Measurements from ENCODE around the gene ZNF138.

Gene ZNF138

GRCh38 chr7:64869912-64870562, 75.8 kb downstream of the ZNF138 start:
- H3K9me3 ChIP-seq (ENCODE audit: control insufficient read depth, low read length) = peaks cover 2% of the 10 kb centered on the region
- peaks cover 4% of the 10 kb centered on the region for H3K27me3 ChIP-seq (replicated peaks; ENCODE audit: control insufficient read depth, insufficient read depth, low read length)
- no peaks in the 10 kb centered on the region for H3K4me1 ChIP-seq (ENCODE audit: control insufficient read depth, insufficient read depth, low read length)
- no peak overlapping the region for H3K9ac ChIP-seq (ENCODE audit: low read length)
- H3K36me3 ChIP-seq (ENCODE audit: control insufficient read depth, insufficient read depth, low read length, severe bottlenecking) = no peaks in the 10 kb centered on the region
- no peak overlapping the region for H3K4me3 ChIP-seq (ENCODE audit: low read length)
- DNase-seq (ENCODE audit: low read depth) = no peak

GRCh38 chr7:64870656-64871055, 76.4 kb downstream of the ZNF138 start:
- no peak overlapping the region for H3K4me3 ChIP-seq (ENCODE audit: low read length)
- no peak overlapping the region for H3K9ac ChIP-seq (ENCODE audit: low read length)
- no peaks in the 10 kb centered on the region for H3K36me3 ChIP-seq (ENCODE audit: control insufficient read depth, insufficient read depth, low read length, severe bottlenecking)
- no peaks in the 10 kb centered on the region for H3K4me1 ChIP-seq (ENCODE audit: control insufficient read depth, insufficient read depth, low read length)
- H3K27me3 ChIP-seq (replicated peaks; ENCODE audit: control insufficient read depth, insufficient read depth, low read length) = peaks cover 6% of the 10 kb centered on the region
- peaks cover 2% of the 10 kb centered on the region for H3K9me3 ChIP-seq (ENCODE audit: control insufficient read depth, low read length)
- DNase-seq (ENCODE audit: low read depth) = no peak

GRCh38 chr7:64871761-64872160, 77.5 kb downstream of the ZNF138 start:
- no peak overlapping the region for H3K4me3 ChIP-seq (ENCODE audit: low read length)
- H3K27me3 ChIP-seq (replicated peaks; ENCODE audit: control insufficient read depth, insufficient read depth, low read length) = peaks cover 17% of the 10 kb centered on the region
- H3K9me3 ChIP-seq (ENCODE audit: control insufficient read depth, low read length) = peaks cover 2% of the 10 kb centered on the region
- no peaks in the 10 kb centered on the region for H3K4me1 ChIP-seq (ENCODE audit: control insufficient read depth, insufficient read depth, low read length)
- no peak overlapping the region for H3K9ac ChIP-seq (ENCODE audit: low read length)
- no peaks in the 10 kb centered on the region for H3K36me3 ChIP-seq (ENCODE audit: control insufficient read depth, insufficient read depth, low read length, severe bottlenecking)
- no peak for DNase-seq (ENCODE audit: low read depth)

- no peak overlapping the region for H3K4me3 ChIP-seq (ENCODE audit: low read length)
- DNase-seq (ENCODE audit: low read depth) = no peak
Measured at GRCh38 chr7:64872351-64873154, 78.3 kb downstream of the ZNF138 start.

GRCh38 chr7:64873155-64873500, 78.9 kb downstream of the ZNF138 start:
- H3K27me3 ChIP-seq (replicated peaks; ENCODE audit: control insufficient read depth, insufficient read depth, low read length) = peaks cover 23% of the 10 kb centered on the region
- H3K9me3 ChIP-seq (ENCODE audit: control insufficient read depth, low read length) = peaks cover 2% of the 10 kb centered on the region
- H3K4me3 ChIP-seq (ENCODE audit: low read length) = no peak overlapping the region
- no peak for DNase-seq (ENCODE audit: low read depth)
- H3K36me3 ChIP-seq (ENCODE audit: control insufficient read depth, insufficient read depth, low read length, severe bottlenecking) = no peaks in the 10 kb centered on the region
- H3K4me1 ChIP-seq (ENCODE audit: control insufficient read depth, insufficient read depth, low read length) = no peaks in the 10 kb centered on the region
- H3K9ac ChIP-seq (ENCODE audit: low read length) = no peak overlapping the region

More at GRCh38 chr7:64872351-64873154, 78.3 kb downstream of the ZNF138 start:
- peaks cover 2% of the 10 kb centered on the region for H3K9me3 ChIP-seq (ENCODE audit: control insufficient read depth, low read length)
- no peaks in the 10 kb centered on the region for H3K4me1 ChIP-seq (ENCODE audit: control insufficient read depth, insufficient read depth, low read length)
- H3K27me3 ChIP-seq (replicated peaks; ENCODE audit: control insufficient read depth, insufficient read depth, low read length) = peaks cover 23% of the 10 kb centered on the region
- H3K9ac ChIP-seq (ENCODE audit: low read length) = no peak overlapping the region
- H3K36me3 ChIP-seq (ENCODE audit: control insufficient read depth, insufficient read depth, low read length, severe bottlenecking) = no peaks in the 10 kb centered on the region

- H3K4me3 ChIP-seq (ENCODE audit: low read length) = no peak overlapping the region
- H3K36me3 ChIP-seq (ENCODE audit: control insufficient read depth, insufficient read depth, low read length, severe bottlenecking) = no peaks in the 10 kb centered on the region
- H3K9ac ChIP-seq (ENCODE audit: low read length) = no peak overlapping the region
- H3K27me3 ChIP-seq (replicated peaks; ENCODE audit: control insufficient read depth, insufficient read depth, low read length) = peaks cover 23% of the 10 kb centered on the region
- DNase-seq (ENCODE audit: low read depth) = no peak
- H3K9me3 ChIP-seq (ENCODE audit: control insufficient read depth, low read length) = peaks cover 2% of the 10 kb centered on the region
- no peaks in the 10 kb centered on the region for H3K4me1 ChIP-seq (ENCODE audit: control insufficient read depth, insufficient read depth, low read length)
Measured at GRCh38 chr7:64873517-64873916, 79.3 kb downstream of the ZNF138 start.

GRCh38 chr7:64874114-64874513, 79.9 kb downstream of the ZNF138 start:
- no peak for DNase-seq (ENCODE audit: low read depth)
- Histone ChIP-seq H3K9ac (ENCODE audit: low read length) (no peak overlapping the region), H3K9me3 (ENCODE audit: control insufficient read depth, low read length) (peaks cover 2% of the 10 kb centered on the region), H3K4me1 (ENCODE audit: control insufficient read depth, insufficient read depth, low read length) (no peaks in the 10 kb centered on the region), H3K27me3 (replicated peaks; ENCODE audit: control insufficient read depth, insufficient read depth, low read length) (peaks cover 23% of the 10 kb centered on the region), H3K36me3 (ENCODE audit: control insufficient read depth, insufficient read depth, low read length, severe bottlenecking) (no peaks in the 10 kb centered on the region), H3K4me3 (ENCODE audit: low read length) (no peak overlapping the region)

- Histone ChIP-seq H3K27me3 (replicated peaks; ENCODE audit: control insufficient read depth, insufficient read depth, low read length) (peaks cover 23% of the 10 kb centered on the region), H3K9me3 (ENCODE audit: control insufficient read depth, low read length) (peaks cover 2% of the 10 kb centered on the region), H3K36me3 (ENCODE audit: control insufficient read depth, insufficient read depth, low read length, severe bottlenecking) (no peaks in the 10 kb centered on the region), H3K9ac (ENCODE audit: low read length) (no peak overlapping the region), H3K4me1 (ENCODE audit: control insufficient read depth, insufficient read depth, low read length) (no peaks in the 10 kb centered on the region), H3K4me3 (ENCODE audit: low read length) (no peak overlapping the region)
- no peak for DNase-seq (ENCODE audit: low read depth)
Measured at GRCh38 chr7:64874562-64875250, 80.5 kb downstream of the ZNF138 start.

- H3K27me3 ChIP-seq (replicated peaks; ENCODE audit: control insufficient read depth, insufficient read depth, low read length) = peaks cover 23% of the 10 kb centered on the region
- no peak overlapping the region for H3K9ac ChIP-seq (ENCODE audit: low read length)
- no peaks in the 10 kb centered on the region for H3K4me1 ChIP-seq (ENCODE audit: control insufficient read depth, insufficient read depth, low read length)
- H3K9me3 ChIP-seq (ENCODE audit: control insufficient read depth, low read length) = peaks cover 2% of the 10 kb centered on the region
- no peak overlapping the region for H3K4me3 ChIP-seq (ENCODE audit: low read length)
- no peak for DNase-seq (ENCODE audit: low read depth)
- no peaks in the 10 kb centered on the region for H3K36me3 ChIP-seq (ENCODE audit: control insufficient read depth, insufficient read depth, low read length, severe bottlenecking)
Measured at GRCh38 chr7:64875258-64875657, 81.0 kb downstream of the ZNF138 start.

- Histone ChIP-seq H3K27me3 (replicated peaks; ENCODE audit: control insufficient read depth, insufficient read depth, low read length) (peaks cover 23% of the 10 kb centered on the region), H3K9ac (ENCODE audit: low read length) (no peak overlapping the region), H3K9me3 (ENCODE audit: control insufficient read depth, low read length) (peaks cover 2% of the 10 kb centered on the region), H3K36me3 (ENCODE audit: control insufficient read depth, insufficient read depth, low read length, severe bottlenecking) (no peaks in the 10 kb centered on the region), H3K4me3 (ENCODE audit: low read length) (no peak overlapping the region), H3K4me1 (ENCODE audit: control insufficient read depth, insufficient read depth, low read length) (no peaks in the 10 kb centered on the region)
- no peak for DNase-seq (ENCODE audit: low read depth)
Measured at GRCh38 chr7:64875658-64876406, 81.6 kb downstream of the ZNF138 start.

Data from adipocyte (in vitro differentiated cells).